ENCODE measurements around the gene NPPB.

The NPPB gene

DNA sequence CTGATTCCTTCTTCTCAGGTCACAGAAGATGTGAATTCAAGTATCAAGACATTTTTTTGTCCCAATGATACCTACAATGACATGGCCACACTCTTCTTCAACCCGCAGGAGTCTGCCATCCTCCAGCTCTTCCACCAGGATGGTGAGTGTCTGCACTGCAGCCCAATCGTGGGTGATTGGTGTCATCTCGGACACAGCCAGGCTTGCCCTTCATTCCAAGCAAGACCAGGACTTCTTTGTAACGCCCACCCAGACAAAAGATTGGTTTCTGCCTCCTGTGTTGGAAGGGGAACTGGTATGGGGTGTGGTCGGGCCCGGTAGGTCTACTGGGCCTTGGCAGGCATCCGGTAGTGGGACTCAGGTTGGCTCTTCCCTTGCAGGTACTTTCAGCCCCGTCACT lies 25.2 kb downstream of the NPPB start:
- Histone ChIP-seq H3K4me3 (replicated peaks; ENCODE audit: insufficient read depth, low read length) (no peak overlapping the region), H3K27ac (replicated peaks) (no peak overlapping the region), H3K27me3 (ENCODE audit: insufficient read depth, poor library complexity, severe bottlenecking) (no peaks in the 10 kb centered on the region)
- no peak for DNase-seq (ENCODE audit: low read depth in 1 of 2, low spot score in 1 of 2)
- TF ChIP-seq CTCF (IDR thresholded peaks at IDR 0.05; ENCODE audit: insufficient read depth, low read length) (no peak), POLR2AphosphoS5 (IDR thresholded peaks at IDR 0.05; ENCODE audit: low read depth) (no peak), GABPA (IDR thresholded peaks at IDR 0.05; ENCODE audit: low read depth) (no peak), SPI1 (IDR thresholded peaks at IDR 0.05; ENCODE audit: borderline replicate concordance, low read depth) (no peak)
- TF ChIP-seq, protein P1, sequence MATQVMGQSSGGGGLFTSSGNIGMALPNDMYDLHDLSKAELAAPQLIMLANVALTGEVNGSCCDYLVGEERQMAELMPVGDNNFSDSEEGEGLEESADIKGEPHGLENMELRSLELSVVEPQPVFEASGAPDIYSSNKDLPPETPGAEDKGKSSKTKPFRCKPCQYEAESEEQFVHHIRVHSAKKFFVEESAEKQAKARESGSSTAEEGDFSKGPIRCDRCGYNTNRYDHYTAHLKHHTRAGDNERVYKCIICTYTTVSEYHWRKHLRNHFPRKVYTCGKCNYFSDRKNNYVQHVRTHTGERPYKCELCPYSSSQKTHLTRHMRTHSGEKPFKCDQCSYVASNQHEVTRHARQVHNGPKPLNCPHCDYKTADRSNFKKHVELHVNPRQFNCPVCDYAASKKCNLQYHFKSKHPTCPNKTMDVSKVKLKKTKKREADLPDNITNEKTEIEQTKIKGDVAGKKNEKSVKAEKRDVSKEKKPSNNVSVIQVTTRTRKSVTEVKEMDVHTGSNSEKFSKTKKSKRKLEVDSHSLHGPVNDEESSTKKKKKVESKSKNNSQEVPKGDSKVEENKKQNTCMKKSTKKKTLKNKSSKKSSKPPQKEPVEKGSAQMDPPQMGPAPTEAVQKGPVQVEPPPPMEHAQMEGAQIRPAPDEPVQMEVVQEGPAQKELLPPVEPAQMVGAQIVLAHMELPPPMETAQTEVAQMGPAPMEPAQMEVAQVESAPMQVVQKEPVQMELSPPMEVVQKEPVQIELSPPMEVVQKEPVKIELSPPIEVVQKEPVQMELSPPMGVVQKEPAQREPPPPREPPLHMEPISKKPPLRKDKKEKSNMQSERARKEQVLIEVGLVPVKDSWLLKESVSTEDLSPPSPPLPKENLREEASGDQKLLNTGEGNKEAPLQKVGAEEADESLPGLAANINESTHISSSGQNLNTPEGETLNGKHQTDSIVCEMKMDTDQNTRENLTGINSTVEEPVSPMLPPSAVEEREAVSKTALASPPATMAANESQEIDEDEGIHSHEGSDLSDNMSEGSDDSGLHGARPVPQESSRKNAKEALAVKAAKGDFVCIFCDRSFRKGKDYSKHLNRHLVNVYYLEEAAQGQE (IDR thresholded peaks at IDR 0.05; ENCODE audit: insufficient replicate concordance, low read depth), result no peak

- no peak overlapping the region for H3K4me3 ChIP-seq (replicated peaks; ENCODE audit: insufficient read depth, low read length)
- TF ChIP-seq, protein P1 (IDR thresholded peaks at IDR 0.05; ENCODE audit: insufficient replicate concordance, low read depth), result no peak
- no peak for TF ChIP-seq GABPA (IDR thresholded peaks at IDR 0.05; ENCODE audit: low read depth)
- H3K27ac ChIP-seq (replicated peaks), result no peak overlapping the region
- no peak for DNase-seq (ENCODE audit: low read depth in 1 of 2, low spot score in 1 of 2)
- no peaks in the 10 kb centered on the region for H3K27me3 ChIP-seq (ENCODE audit: insufficient read depth, poor library complexity, severe bottlenecking)
Measured at GRCh38 chr1:11831945-11832725, 26.6 kb downstream of the NPPB start.

GRCh38 chr1:11828511-11828910 lies 30.2 kb downstream of the NPPB start:
- H3K27ac ChIP-seq (replicated peaks), result no peak overlapping the region
- H3K27me3 ChIP-seq (ENCODE audit: insufficient read depth, poor library complexity, severe bottlenecking), result no peaks in the 10 kb centered on the region
- TF ChIP-seq GABPA (IDR thresholded peaks at IDR 0.05; ENCODE audit: low read depth), result no peak
- no peak for TF ChIP-seq POLR2AphosphoS5 (IDR thresholded peaks at IDR 0.05; ENCODE audit: low read depth)
- TF ChIP-seq SPI1 (IDR thresholded peaks at IDR 0.05; ENCODE audit: borderline replicate concordance, low read depth), result no peak
- TF ChIP-seq CTCF (IDR thresholded peaks at IDR 0.05; ENCODE audit: insufficient read depth, low read length), result no peak
- TF ChIP-seq, protein P1 (IDR thresholded peaks at IDR 0.05; ENCODE audit: insufficient replicate concordance, low read depth), result no peak
- H3K4me3 ChIP-seq (replicated peaks; ENCODE audit: insufficient read depth, low read length), result no peak overlapping the region
- no peak for DNase-seq (ENCODE audit: low read depth in 1 of 2, low spot score in 1 of 2)
